WTC11 (cell line): ENCODE data around the gene F5.

Experiments
- CTCF ChIP-seq: fragments of 200-600 bp; IDR thresholded peaks from 2 replicates; pipeline ENCODE4 v1.8.0; 2022; ENCODE audit warnings: antibody characterized with exemption
- JUN ChIP-seq: sonication (generic); formaldehyde crosslinking; IDR thresholded peaks from 2 replicates; pipeline ENCODE4 v1.8.0; 2023; ENCODE audit warnings: mild to moderate bottlenecking, missing genetic modification reagents
- USF2 ChIP-seq: sonication (generic); formaldehyde crosslinking; IDR thresholded peaks from 2 replicates; pipeline ENCODE4 v1.8.1; 2023; ENCODE audit warnings: mild to moderate bottlenecking, missing genetic modification reagents, moderate library complexity
- TF ChIP-seq, protein P1 (sequence below): sonication (generic); formaldehyde crosslinking; IDR thresholded peaks from 2 replicates; pipeline ENCODE4 v1.8.1; 2022; ENCODE audit warnings: low read depth, missing genetic modification reagents, borderline replicate concordance
- TF ChIP-seq, protein P2 (sequence below): sonication (generic); formaldehyde crosslinking; IDR thresholded peaks from 2 replicates; pipeline ENCODE4 v1.8.1; 2023; ENCODE audit warnings: mild to moderate bottlenecking, missing genetic modification reagents
- TF ChIP-seq, protein P3 (sequence below): sonication (generic); formaldehyde crosslinking; conservative IDR thresholded peaks from 2 replicates; pipeline ENCODE4 v1.8.1; 2022; ENCODE audit warnings: mild to moderate bottlenecking, missing genetic modification reagents

GRCh38 chr1:169485431-169486280 is 100.6 kb downstream of the F5 start, which contains the start of gene SLC19A2:
- TF ChIP-seq, protein P1, sequence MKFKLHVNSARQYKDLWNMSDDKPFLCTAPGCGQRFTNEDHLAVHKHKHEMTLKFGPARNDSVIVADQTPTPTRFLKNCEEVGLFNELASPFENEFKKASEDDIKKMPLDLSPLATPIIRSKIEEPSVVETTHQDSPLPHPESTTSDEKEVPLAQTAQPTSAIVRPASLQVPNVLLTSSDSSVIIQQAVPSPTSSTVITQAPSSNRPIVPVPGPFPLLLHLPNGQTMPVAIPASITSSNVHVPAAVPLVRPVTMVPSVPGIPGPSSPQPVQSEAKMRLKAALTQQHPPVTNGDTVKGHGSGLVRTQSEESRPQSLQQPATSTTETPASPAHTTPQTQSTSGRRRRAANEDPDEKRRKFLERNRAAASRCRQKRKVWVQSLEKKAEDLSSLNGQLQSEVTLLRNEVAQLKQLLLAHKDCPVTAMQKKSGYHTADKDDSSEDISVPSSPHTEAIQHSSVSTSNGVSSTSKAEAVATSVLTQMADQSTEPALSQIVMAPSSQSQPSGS (CRISPR knock-in tag), result no peak
- TF ChIP-seq CTCF, result no peak
- TF ChIP-seq, protein P2, sequence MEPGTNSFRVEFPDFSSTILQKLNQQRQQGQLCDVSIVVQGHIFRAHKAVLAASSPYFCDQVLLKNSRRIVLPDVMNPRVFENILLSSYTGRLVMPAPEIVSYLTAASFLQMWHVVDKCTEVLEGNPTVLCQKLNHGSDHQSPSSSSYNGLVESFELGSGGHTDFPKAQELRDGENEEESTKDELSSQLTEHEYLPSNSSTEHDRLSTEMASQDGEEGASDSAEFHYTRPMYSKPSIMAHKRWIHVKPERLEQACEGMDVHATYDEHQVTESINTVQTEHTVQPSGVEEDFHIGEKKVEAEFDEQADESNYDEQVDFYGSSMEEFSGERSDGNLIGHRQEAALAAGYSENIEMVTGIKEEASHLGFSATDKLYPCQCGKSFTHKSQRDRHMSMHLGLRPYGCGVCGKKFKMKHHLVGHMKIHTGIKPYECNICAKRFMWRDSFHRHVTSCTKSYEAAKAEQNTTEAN (CRISPR knock-in tag), result no peak; the same call in 1 of the 2 replicates
- TF ChIP-seq JUN (CRISPR knock-in tag), result no peak
- TF ChIP-seq, protein P3, sequence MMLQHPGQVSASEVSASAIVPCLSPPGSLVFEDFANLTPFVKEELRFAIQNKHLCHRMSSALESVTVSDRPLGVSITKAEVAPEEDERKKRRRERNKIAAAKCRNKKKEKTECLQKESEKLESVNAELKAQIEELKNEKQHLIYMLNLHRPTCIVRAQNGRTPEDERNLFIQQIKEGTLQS (CRISPR knock-in tag), result no peak
- peak; percentile 77 for TF ChIP-seq USF2 (CRISPR knock-in tag)
